Measurements from ENCODE around the gene PIPOX. TPM values are rescaled to one million over a fixed set of nuclear protein-coding genes. Genes with fewer than 3 reads are reported as not detected.

PIPOX gene
- total and polyA plus RNA-seq, 2 of the 8 experiments (the other 6 are each of a cell fraction or from before 2014, with no cell fraction given) = 57.2 to 99.6 TPM

DNA sequence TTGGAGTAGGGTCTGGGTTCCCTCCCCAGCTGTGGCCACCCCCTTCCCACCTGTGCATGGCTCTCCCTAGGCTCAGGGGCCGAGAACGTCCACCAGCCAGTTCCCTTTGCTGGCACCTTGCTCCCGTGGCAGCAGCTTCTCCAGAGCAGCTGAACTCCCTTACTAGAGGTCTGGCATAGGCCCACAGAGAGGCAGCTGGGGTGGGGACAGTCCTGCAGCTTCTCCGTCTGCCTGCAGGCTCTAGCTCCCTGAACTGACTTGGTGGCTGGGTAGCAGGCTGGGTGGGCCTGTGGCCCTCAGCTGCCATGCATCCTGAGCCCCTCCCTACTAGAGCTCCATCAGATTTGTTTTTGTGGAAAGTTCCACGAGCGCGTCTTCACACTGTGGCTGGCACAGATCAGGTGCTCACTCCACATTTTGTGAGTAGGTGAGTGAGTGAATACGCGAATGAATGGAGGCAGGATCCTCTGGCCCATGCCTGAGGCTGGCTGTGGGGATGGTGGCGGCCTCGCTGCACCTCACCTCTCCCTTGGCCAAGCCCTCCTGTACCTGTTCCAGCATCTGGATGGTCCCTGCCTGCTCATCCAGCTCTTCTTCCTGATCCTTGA is 51.3 kb downstream of the PIPOX start (continued):
- TF ChIP-seq EZH2 (IDR thresholded peaks at IDR 0.05; ENCODE audit: low read depth, low read length, severe bottlenecking) = no peak
